SIG-M5 (cell line): ENCODE measurements around the gene S1PR2.
"Not testable (repeated sequence)": the region's sequence is repeated elsewhere in the genome, so short reads cannot be mapped to it uniquely, and the experiment has no call there.

Experiments used
- DNase-seq: peaks from one replicate; lab custom pipeline; 2025; lab: John Stamatoyannopoulos, UW

Gene S1PR2

DNA sequence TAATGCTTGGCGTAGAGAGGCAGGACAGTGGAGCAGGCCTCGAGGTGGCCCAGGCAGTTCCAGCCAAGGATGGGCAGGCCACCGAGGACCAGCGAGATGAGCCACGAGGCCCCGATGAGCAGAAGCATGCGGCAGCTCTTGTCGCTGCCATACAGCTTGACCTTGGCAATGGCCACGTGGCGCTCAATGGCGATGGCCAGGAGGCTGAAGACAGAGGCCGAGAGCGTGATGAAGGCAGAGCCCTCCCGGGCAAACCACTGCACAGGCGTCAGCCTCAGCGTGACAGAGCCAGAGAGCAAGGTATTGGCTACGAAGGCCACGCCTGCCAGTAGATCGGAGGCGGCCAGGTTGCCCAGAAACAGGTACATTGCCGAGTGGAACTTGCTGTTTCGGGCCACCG is 6.8 kb downstream of the S1PR2 start:
- DNase-seq: no peak

DNA sequence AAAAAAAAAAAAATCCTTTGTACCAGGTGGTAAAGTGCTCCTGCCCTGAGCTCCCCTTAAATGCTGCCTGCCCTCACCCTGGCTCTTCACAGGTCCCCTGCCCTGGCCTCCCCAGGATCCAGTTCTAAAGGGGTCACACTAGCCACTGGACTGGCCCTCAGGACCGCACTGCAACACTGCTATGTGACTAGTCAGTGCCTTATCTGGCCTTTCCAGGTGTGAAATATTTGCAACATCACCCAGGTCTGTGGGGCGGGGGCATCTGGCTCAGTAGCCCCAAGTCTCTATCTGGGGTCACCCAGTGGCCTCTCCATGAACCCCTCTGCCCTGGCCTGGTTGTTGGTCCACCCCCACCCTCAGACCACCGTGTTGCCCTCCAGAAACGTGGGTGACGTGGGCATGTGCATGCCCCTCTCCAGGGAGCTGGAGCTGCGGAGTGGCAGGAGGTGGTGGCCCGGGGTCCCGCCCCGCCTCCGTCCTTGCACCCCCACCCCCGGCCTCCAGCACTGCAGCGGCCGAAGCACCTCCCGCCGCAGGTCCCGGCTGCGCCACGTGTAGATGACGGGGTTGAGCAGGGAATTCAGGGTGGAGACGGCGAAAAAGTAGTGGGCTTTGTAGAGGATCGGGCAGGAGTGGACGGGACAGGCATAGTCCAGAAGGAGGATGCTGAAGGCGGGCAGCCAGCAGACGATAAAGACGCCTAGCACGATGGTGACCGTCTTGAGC is 7.5 kb downstream of the S1PR2 start:
- DNase-seq: no peak

DNA sequence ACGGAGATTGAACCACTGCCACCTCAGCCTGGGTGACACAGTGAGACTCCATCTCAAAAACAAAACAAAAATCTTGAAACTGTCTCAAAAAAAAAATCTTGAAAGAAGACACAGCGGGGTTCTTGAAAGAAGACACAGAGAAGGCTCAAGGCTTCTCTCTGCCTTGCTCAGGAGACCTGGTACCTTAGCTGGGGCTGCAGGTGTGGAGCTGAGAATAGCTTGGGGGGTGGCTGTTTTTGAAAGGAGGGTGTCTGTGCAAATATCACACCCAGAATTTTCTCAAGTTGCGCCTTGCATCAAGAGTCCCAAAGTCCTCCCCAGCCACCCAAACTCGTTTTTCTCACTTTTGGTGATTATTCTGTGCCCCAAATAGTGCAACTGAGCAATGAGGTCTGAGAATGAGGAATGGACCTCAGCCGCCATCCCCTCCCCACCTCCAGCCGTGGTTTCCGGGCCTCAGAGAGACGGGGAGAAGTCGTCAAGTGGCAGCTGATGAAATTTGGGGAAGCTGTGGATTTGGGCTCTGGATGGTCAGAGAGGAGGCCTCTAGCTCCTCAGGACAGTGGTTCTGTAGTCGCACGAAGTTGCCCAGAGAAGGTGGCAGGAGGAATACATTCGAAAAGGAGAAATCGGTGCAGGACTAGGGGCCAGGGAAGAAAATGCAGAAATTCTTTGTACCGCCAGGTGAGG is 8.8 kb downstream of the S1PR2 start:
- DNase-seq: no peak

DNA sequence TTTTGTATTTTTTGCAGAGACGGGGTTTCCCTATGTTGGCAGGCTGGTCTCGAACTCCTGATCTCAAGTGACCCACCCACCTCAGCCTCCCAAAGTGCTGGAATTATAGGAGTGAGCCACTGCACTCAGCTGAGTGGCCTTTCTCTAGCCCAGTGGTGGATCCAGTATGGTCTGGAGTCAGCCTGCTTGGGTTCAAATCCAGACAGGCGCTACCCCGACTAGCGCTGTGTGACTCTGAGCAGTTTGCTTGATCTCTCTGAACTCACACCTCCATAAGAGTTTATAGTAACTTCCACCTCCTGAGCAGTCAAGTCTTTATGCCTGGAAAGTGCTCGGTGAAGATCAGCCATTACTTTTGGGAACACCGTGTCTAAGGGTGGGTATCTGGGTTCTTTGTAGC is 10.4 kb downstream of the S1PR2 start:
- no peak for DNase-seq

DNA sequence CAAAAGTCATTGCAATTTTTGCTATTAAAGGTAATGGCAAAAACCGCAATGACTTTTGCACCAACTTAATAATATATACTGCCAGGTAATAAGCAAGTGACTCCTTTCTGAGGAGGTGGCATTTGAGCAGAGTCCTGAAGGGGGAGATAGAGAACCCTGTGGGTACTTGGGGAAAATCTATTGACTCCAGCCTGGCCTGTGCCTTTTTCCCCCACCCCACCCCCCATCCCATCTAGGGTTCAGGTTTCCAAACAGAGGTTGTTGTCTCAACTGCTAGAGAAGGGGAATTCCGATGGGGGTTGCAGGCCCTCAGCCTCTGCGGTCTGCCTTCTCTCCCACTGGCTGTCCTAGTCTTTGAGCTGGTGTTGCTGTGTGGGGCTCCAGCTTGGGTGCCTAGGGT is 11.5 kb downstream of the S1PR2 start:
- no peak for DNase-seq

DNA sequence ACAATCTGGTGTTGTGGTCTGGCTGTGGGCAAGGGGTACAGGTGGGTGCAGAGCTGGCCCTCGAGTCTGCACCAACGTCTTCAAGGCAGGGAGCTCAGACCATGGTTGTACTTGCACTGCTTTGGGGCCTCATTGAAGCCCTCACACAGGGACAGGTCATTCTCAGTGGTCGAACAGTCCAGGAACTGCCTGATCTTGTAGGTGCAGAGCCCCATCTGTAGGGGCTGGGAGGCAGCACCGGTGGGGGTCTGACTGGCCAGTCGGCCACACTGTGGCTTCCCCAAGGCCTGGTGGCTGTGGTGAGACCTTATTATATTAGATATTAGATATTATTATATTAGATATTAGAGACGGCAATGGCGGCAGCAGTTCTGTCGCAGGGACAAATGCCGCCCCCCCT is 14.0 kb downstream of the S1PR2 start:
- DNase-seq: no peak

DNA sequence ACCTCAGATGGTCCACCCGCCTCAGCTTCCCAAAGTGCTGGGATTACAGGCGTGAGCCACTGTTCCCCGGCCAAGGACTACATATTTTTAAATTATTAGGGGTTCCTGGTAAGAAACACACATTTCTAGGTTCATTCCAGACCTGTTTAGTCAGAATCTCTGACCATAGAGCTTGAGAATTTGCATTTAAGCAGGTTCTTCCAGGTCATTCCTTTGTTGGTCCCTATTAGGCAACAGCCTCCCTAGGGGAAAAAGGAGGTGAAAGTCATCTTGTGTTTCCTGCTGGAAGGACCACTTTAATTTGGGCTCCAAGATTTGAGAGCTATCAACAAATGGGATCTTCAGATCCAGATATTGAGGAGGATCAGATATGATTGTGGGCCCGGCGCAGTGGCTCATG is 16.3 kb downstream of the S1PR2 start:
- no peak for DNase-seq

DNA sequence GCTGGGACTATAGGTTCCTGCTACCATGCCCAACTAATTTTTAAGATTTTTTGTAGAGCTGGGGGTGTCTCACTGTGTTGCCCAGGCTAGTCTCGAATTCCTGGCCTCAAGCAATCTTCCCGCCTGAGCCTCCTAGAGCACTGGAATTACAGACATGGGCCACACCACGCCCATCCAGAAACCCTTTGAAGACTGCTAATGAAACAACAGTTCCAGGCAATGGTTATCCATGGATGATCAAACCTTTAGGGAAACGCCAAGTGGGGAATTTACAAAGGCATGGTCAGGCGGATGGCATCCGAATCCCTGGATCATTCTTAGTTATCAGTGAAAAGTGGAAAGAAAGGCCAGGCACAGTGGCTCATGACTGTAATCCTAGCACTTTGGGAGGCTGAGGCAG is 19.4 kb downstream of the S1PR2 start:
- no peak for DNase-seq

DNA sequence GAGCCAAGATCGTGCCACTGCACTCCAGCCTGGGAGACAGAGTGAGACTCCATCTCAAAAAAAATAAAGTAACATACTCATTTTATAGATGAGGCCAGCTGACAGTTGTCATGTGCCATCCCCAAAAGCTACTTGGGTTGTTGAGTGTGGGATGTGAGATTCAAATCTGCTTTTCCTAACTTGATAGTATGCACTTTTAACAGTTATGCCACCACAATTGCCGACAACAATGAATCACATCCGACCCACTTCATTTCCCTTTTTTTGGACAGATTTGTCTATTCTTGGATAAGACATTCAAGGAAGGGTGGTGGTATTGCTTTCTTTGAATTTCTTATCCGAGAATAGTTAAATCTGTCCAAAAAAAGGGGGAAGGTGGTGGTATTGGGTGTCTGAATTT is 20.1 kb downstream of the S1PR2 start:
- no peak for DNase-seq

DNA sequence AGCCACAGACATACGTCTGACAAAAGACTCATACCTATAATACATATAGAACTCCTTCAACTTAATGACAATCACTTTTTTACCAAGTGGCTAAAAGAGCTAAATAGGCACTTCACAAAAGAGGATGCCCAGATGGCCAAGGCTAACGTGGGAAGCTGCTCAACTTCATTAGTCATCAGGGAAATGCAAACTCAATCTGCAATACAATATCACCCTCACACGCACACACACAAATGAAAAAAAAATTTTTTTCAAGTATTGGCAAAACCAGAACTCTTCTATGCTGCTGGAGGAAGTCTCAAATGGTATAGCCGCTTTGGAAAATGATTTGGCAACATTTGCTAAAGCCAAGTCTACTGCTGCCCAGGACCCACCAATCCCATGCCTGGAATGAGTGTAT is 21.8 kb downstream of the S1PR2 start:
- DNase-seq: no peak

DNA sequence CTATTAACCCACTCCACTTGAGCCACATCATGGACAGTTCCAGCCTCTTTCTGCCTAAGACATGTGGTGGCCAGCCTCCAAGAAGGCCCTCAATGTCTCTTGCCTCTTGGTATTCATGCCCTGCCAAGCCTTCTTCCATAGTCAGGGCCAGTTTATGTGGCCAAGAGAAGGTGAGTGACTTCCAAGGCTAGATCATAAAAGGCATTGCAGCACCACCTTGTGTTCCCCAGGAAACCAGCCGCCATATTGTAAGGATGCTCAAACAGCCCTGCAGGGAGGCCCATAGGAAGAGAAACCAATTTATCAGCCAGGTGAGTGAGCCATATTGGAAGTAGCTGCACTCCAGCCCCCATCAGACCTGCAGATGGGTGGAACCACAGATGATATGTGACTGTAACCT is 24.1 kb downstream of the S1PR2 start:
- no peak for DNase-seq

DNA sequence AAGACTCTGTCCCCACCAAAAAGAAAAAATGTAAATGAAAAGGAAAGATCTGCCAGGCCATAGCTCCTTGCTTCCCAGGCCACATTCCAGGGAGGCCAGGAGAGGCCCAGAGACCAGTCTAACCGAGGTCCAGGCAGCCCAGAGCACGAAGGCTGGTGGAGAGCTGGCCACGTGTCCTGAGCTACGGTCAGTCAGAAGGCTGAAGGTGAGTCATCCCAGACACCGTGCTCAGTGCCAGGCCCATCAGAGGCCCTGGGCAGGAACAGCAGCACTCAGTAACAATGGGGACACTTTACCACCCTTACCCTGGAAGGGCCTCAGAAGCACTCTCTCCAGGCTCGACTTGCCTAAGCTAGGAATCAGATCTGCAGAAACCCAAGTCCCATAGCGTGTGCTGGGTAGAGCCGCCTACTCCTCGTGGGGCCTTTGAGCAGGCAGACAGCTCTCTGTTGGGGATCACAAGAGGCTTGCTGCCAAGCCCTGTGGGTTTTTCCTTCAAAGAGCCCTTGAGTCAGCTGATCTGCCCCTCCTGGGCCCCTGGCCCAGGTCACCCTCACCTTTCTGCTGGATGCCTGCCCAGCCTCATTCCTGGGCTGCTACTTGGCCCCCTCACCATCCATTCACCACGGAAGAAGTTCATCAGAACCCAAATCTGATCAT is 24.8 kb downstream of the S1PR2 start:
- DNase-seq: no peak

DNA sequence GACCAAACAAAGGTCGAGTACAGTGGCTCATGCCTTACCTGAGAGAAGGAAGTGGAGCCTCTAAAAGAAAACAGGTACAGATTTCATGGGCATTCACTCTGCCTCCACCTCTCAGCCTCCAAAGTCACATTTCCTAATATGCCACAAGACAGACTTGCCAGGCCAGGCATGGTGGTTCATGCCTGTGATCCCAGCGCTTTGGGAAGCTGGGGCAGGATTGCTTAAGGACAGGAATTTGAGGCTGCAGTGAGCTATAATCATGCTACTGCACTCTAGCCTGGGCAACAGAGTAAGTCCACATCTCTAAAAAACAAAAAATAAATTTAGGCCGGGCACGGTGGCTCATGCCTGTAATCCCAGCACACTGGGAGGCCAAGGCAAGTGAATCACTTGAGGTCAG is 25.5 kb downstream of the S1PR2 start:
- no peak for DNase-seq

DNA sequence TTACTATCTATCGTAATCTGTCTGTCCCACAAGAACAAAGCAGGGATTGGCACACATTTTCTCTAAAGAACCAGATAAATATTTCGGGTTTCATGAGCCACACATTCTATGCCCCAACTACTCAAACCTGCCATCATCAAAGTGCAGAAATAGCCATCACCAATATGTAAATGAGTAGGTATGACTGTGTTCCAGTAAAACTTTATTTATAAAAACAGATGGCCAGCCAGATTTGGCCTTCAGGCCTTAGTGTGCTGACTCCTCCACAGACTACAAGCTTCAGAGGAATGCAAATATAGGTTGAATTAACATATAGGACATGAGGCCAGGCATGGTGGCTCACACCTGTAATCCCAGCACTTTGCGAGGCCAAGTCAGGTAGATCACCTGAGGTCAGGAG is 27.4 kb downstream of the S1PR2 start:
- DNase-seq: no peak

DNA sequence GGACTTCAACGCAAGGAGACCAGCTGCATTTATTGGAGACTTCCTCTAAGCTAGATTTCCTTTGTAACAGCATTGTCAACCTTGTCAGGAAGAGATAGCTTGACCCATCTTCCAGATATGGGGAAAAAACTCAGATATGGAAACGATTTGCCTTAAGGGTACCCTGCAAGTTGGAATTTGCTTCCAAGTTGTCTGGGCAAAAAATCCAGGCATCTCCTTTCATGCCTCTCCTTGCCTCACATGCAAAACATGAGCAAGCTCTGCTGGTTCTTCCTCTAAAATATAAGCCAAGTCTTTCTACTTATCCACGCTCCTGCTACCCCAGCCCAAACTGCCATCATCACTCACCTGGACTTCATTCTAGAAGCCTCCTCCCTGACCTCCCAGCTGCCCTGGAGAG is 30.0 kb downstream of the S1PR2 start:
- DNase-seq: no peak

DNA sequence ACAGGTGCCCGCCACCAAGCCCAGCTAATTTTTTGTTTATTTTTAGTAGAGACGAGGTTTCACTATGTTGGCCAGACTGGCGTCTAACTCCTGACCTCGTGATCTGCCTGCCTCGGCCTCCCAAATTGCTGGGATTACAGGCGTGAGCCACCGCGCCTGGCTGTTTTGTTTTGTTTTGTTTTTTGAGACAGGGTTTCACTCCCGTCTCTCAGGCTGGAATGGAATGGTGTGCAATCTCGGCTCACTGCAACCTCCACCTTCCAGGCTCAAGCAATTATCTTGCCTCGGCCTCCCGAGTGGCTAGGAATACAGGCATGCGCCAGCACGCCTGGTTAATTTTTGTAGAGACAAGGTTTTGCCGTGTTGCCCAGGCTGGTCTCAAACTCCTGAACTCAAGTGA is 31.0 kb downstream of the S1PR2 start:
- DNase-seq: not testable (repeated sequence)

DNA sequence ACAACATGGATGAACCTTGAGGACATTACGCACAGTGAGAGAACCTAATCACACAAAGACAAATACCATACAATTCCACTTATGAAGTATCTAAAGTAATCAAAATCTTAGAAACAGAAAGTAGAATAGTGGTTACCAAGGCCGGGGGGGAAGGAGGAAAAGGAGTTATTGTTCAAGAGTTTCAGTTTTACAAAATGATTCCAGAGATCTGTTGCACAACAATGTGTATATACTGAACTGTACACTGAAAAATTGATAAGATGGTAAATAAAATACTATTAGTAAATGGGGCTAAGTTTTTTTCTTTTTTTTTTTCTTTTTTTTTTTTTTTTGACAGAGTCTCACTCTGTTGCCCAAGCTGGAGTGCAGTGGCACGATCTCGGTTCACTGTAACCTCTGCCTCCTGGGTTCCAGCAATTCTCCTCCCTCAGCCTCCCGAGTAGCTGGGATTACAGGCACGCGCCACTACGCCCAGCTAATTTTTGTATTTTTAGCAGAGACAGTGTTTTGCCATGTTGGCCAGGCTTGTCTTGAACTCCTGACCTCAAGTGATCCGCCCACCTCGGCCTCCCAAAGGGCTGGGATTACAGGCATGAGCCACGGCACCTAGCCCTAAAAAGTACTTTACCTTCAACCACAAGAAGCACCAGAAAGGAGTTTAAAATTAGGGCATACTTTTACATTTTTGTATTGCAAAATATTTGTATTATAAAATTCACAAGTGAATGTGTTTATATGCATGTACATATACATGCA is 32.1 kb downstream of the S1PR2 start:
- not testable (repeated sequence) for DNase-seq

DNA sequence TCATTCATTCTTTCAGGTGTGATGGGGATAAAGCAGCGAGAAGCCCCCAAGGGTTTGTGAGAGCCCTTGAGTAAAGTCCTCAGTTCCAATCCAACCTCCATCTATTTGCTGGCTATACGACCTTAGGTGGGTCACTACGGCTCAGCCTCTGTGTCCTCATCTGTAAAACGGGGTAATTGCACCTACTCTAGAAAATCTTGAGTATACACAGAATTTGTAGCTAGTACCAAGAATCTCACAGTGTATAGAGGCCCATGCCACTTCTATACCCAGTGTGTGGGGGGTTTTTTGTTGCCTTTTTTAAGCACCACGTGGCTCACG is 36.0 kb downstream of the S1PR2 start:
- no peak for DNase-seq

DNA sequence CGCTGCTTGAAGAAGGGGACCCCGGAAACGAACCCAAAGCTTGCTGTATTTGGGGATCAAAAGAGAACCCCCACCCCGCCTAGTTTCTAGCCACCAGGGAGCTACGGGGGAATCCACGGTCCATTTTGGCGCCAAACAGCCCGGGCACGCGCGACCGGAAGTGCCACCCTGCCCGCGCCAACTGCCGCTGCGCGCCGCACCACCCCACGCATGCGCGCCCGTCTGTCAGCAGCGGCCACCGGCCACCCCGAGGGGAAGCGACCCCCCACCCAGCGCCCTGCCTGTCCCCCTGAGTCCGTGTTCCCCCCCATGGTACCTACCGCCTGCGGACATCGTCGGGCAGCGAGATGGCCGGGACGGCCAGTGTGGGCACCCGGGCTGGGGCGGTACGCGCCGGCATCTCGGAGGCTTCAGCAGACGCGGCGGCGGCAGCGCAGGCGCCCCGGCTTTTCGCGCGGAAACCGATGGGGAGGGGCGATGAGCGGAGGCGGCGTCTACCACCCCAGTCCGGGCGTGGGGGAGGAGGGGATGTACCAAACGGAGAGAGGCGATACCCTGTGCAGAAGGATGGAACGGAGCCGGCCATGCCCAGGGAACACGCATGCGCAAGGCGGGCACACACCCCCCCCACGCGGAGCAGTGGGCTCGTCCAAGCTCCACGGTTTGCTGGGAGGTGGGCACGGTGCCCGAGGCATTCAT is 36.5 kb downstream of the S1PR2 start, which contains the start of gene DNMT1:
Gene DNMT1 (minus strand): TSS at position 454 of the 699 bp plus-strand sequence. CDS start 54 bp downstream, at position 400.
- peak; percentile 41 for DNase-seq

DNA sequence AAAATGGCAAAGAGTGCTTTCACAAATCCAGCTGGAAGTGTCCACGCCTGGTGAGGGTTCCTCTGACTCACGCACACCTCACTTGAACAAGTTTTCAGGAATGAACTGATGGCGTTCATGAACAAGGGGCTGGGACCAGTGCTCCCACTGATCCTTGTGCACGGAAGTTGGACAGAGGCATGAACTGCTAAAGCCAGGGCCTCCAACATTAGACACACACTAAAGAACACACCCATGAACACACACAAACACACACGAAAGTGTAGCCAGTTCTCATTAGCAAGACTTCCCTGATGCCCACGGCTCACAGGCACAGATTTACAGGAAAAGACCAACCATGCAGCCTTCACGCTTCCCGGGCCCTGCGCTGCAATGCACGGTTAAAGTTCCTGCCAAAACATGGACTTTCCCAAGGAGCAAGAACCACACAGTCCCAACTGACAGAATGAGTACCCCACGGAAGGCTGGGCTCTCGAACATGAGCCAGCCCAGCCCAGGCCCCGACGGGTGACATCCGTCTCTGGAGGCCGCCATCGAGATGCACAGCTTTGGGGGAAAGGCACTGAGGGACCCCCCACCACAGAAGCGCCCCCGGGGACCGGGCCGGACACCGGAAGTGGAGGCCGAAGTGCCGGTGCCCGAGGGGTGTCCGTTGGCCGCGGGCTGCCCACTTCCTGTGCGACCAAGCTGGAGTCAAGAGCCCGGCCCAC is 37.2 kb downstream of the S1PR2 start:
- DNase-seq: no peak

DNA sequence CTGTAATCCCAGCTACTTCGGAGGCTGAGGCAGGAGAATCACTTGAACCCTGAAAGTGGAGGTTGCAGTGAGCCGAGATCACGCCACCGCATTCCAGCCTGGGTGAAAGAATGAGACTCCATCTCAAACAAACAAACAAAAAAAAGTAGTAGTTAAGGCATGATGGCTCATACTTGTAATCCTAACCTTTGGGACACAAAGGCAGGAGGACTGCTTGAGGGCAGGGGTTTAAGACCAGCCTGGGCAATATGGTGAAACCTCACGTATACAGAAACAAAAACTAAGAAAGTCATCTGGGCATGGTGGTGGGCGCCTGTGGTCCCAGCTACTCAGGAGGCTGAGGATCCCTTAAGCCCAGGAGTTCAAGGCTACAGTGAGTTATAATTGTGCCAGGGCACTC is 38.2 kb downstream of the S1PR2 start:
- DNase-seq: no peak
